ENCODE results near the gene SIVA1.
"Not testable (repeated sequence)": the region's sequence is repeated elsewhere in the genome, so short reads cannot be mapped to it uniquely, and the experiment has no call there.

Gene SIVA1

GRCh38 chr14:104721505-104722431 lies 31.2 kb upstream of the SIVA1 start:
- no peak for DNase-seq

GRCh38 chr14:104722938-104723650 lies 29.9 kb upstream of the SIVA1 start:
- DNase-seq = no peak

GRCh38 chr14:104723651-104724406 lies 29.1 kb upstream of the SIVA1 start, which contains the start of gene ADSS1:
TSS of gene ADSS1 (plus strand) at chr14:104724229. CDS start at chr14:104724271, 42 bp downstream.
- peak; percentile 54 for DNase-seq

- no peak for DNase-seq
Measured at GRCh38 chr14:104724407-104724980, 28.5 kb upstream of the SIVA1 start.

- DNase-seq = peak; percentile 56
Measured at GRCh38 chr14:104724981-104725771, 27.8 kb upstream of the SIVA1 start.

DNA sequence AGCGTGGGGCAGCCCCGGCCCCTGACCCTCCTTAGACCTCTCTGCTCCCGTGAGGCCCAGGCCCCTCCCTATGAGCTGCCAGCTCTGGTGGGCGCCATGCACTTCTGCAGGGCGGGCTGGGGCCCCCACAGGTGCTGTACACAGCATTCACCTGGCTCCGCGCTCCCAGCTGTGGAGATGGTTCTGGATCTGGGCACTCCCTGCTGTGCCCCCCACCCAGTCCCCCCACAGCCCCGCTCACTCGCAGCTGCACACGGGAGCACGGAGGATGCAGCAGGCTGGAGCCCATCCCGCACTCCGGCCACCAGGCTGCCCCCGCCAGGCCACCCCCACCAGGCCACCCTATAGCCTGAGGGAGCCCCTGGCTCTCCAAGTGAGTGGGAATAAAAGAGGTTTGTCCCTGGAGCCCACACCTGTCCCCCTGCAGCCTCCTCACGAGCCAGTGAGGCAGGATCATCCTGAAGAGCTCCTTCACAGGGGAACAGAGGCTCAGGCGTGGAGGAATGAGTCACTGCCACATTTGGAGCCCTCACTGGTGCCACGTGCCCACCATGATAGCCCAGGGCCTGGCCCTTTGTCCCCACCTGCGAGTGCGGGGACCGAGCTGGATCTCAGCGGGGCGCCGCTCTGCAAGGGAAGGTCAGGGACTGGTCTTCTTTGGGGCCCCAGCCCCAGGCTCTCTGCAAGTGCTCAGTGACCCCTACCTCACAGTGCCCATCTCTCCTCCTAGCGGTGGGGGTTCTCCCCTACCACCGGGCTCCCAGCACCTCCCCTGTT lies 27.0 kb upstream of the SIVA1 start:
- no peak for DNase-seq

- DNase-seq = peak; percentile 38
Measured at GRCh38 chr14:104726600-104727451, 26.1 kb upstream of the SIVA1 start.

DNA sequence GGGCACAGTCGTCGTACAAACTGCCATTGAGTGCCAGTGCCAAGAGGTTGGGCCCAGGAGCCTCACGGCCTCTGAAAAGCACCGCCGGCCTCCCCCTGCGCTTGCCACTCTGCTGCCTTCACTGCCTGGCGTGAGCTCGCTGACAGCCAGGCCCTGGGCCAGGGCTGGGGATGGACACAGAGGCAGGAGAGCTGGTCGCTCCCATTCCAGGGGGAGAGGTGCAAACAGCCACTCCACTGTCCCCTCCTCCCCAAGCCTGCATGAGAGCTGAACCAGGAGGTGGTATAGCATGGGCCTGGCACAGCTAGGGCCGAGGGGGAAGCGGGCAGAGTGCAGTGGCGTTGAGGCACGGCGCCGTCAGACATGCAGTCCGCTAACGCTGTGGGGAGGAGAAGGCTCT lies 24.3 kb upstream of the SIVA1 start:
- no peak for DNase-seq

DNA sequence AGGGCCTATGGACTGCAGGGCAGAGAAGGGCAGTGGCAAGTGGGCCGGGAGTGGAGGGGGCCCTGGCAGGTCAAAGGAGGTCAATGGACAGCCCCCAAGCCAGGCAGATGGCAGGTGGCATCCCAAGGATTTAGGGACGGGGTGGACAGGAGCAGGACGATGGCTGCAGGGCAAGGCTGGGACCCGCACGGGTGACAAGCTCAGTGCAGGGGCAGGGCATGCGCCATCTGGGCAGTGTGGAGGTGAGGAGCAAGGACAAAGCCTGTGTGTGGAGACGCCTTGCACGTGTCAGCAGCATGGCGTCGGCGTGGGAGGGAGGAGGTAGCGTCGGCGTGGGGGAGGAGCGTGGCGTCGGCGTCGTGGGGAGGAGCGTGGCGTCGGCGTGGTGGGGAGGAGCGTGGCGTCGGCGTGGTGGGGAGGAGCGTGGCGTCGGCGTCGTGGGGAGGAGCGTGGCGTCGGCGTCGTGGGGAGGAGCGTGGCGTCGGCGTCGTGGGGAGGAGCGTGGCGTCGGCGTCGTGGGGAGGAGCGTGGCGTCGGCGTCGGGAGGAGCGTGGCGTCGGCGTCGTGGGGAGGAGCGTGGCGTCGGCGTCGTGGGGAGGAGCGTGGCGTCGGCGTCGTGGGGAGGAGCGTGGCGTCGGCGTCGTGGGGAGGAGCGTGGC lies 23.6 kb upstream of the SIVA1 start:
- DNase-seq = not testable (repeated sequence)

DNA sequence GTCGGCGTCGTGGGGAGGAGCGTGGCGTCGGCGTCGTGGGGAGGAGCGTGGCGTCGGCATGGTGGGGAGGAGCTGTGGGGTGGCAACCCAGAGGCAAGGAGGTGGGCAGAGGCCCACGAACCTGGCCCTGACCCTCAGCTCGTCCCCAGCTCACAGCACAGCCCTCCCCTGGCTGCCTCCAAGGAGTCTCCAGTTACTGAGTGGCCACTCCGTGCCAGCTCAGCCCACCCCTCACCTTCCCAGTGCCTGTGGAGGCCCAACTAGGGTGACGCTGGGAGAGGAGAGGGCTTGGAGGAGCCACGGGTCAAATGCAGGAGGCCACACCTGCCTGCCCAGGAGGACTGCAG lies 23.1 kb upstream of the SIVA1 start:
- DNase-seq = no peak

GRCh38 chr14:104730487-104730886 lies 22.5 kb upstream of the SIVA1 start:
- DNase-seq = no peak

DNA sequence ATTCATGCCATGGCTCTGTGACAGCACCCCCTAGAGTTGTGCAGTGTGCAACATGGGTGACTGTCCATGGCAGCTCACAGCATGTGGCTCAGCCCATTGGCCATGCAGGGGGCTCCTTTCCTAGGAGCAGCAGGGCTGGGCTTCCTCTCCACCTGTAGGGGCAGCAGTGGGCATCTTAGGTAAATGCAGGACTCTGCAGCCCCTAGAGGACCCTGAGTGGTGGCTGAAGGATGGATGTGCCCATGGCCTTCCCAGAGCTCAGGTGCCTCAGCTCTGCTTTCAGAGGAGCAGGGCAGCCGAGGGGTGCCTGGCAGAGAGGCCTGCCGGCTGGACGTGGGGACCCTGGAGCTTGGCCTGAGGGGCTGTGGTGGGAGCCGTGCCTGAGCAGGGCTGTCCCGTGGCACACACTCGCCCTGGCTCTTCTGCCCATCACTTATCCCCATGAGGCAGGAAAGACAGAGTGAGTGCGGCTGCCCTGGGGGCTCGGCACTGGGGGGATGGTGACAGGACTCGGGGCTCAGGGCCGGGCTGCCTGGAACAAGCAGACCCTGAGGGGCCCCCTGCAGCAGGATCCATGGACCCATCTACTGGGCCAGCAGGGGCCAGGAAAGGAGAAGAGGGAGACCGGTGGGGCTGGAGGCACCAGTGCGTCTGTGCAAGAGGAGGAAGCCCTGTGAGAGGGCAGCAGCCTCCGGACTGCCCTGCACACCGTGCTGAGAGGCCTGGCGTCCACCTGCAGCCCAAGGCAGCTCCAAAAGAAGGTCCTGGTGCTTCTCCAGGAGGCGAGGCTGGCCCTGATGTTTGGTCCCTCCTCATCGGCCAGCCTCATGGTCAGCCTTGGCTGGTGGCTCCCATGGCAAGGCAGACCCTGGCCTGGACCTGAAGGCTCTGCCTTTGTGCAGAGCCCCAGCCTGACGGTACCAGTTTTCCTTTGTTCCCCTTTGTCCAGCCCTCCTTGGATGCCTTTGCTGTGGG lies 21.3 kb upstream of the SIVA1 start:
- no peak for DNase-seq

DNA sequence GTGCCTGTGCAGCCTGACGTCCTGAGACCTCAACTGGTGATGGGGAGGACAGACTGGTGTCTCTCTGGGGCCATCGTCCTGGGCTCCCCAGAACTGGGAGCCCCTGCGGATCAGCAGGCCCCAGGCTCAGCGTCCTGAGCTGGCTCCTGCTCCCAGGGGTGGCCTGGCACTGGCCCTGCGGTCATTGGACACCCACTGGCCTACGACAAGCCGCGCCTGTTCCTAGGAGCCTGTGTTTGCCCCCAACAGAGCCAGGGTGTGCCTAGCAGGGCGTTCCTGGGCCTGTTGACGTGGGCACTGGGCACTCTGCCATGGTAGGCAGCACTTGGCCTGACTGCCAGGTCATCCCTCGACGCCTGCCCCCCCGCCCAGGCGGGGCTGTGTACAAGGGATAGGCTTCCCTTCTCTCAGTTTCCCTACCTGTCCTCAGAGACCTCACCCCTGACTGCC lies 20.6 kb upstream of the SIVA1 start:
- no peak for DNase-seq

GRCh38 chr14:104732931-104733681 lies 19.8 kb upstream of the SIVA1 start:
- no peak for DNase-seq

DNA sequence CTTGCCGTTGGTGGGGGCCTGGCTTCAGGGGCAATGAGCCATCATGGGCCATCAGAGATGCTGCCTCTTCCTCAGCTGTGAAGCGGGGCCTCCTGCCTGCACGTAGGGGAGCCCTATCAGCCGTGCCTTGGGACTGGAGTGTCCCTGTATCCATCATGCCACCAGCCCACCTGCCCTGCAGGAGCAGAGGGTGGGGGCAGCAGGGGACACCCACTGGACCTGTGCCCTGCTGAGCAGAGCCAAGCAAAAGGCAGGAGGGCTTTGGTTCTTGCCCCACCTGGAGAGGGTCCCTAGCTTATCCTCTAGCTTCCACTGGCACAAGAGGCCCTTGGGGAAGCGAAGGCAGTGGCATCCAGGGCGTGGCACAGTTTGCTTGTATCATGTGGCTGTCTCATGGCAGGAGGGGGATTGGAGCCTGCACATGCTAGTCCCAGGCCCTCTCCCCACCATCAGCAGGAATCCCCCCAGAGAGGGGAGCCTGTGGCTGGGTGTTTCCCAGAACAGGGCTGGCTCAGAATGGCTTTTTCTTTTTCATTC lies 18.8 kb upstream of the SIVA1 start:
- no peak for DNase-seq

- no peak for DNase-seq
Measured at GRCh38 chr14:104734601-104734990, 18.4 kb upstream of the SIVA1 start.

Measured in midbrain (tissue), 1 donor.